PFSK-1 (cell line): ENCODE measurements around the gene GDF9.

Experiments
- FOXP2 ChIP-seq: optimal IDR thresholded peaks from 2 replicates; pipeline ENCODE3; 2011; ENCODE audit warnings: borderline replicate concordance, control low read depth, inconsistent platforms; ENCODE audit not compliant: insufficient read depth; ENCODE audit errors: extremely low read length, extremely low read depth
- POLR2AphosphoS5 ChIP-seq: IDR thresholded peaks from 2 replicates; pipeline ENCODE4 v1.6.1; 2012; ENCODE audit warnings: low read depth, mild to moderate bottlenecking, control low read depth, low read length, moderate library complexity
- SIN3A ChIP-seq: IDR thresholded peaks from 2 replicates; pipeline ENCODE4 v1.6.1; 2012; ENCODE audit warnings: mild to moderate bottlenecking, low read length, moderate library complexity, borderline replicate concordance; ENCODE audit not compliant: insufficient read depth
- TAF1 ChIP-seq: IDR thresholded peaks from 2 replicates; pipeline ENCODE4 v1.6.1; 2012; ENCODE audit warnings: low read length, control low read depth, borderline replicate concordance; ENCODE audit not compliant: insufficient read depth
- TF ChIP-seq, protein P1 (sequence below), 2 experiments: IDR thresholded peaks; 2 replicates each; pipeline versions ENCODE4 v1.6.1 to v1.8.0; 2011 to 2012; ENCODE audit warnings: low read depth in 2 of 2, low read length in 2 of 2, control low read depth in 1 of 2, inconsistent platforms in 1 of 2, mild to moderate bottlenecking in 1 of 2, moderate library complexity in 1 of 2; ENCODE audit not compliant: insufficient read depth in 1 of 2

Gene GDF9

DNA sequence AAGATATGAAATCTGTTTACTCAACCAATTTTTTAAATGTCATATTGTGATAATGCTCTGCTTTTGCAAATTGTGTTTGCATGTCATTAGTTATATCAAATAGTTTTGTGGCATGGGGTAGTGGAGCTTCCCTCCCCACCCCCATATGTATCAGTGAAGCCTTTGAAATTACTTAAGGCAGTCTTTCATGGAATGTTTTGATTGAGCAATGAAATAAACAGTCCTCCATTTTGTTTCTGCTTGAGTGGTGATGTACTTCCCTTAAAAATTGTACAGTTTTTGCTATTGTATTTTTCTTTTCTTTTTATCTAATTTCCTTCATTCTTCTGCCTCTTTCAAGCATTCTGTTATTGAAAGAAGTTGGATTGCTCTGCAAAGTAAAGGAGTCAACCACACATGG lies 49.7 kb downstream of the GDF9 start:
- TF ChIP-seq SIN3A (no peak), POLR2AphosphoS5 (no peak), TAF1 (no peak), FOXP2 (no peak)
- TF ChIP-seq, protein P1, sequence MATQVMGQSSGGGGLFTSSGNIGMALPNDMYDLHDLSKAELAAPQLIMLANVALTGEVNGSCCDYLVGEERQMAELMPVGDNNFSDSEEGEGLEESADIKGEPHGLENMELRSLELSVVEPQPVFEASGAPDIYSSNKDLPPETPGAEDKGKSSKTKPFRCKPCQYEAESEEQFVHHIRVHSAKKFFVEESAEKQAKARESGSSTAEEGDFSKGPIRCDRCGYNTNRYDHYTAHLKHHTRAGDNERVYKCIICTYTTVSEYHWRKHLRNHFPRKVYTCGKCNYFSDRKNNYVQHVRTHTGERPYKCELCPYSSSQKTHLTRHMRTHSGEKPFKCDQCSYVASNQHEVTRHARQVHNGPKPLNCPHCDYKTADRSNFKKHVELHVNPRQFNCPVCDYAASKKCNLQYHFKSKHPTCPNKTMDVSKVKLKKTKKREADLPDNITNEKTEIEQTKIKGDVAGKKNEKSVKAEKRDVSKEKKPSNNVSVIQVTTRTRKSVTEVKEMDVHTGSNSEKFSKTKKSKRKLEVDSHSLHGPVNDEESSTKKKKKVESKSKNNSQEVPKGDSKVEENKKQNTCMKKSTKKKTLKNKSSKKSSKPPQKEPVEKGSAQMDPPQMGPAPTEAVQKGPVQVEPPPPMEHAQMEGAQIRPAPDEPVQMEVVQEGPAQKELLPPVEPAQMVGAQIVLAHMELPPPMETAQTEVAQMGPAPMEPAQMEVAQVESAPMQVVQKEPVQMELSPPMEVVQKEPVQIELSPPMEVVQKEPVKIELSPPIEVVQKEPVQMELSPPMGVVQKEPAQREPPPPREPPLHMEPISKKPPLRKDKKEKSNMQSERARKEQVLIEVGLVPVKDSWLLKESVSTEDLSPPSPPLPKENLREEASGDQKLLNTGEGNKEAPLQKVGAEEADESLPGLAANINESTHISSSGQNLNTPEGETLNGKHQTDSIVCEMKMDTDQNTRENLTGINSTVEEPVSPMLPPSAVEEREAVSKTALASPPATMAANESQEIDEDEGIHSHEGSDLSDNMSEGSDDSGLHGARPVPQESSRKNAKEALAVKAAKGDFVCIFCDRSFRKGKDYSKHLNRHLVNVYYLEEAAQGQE (IDR thresholded peaks at IDR 0.05; ENCODE audit: insufficient read depth in 1 of 2, low read depth in 2 of 2, low read length in 2 of 2): no peak

DNA sequence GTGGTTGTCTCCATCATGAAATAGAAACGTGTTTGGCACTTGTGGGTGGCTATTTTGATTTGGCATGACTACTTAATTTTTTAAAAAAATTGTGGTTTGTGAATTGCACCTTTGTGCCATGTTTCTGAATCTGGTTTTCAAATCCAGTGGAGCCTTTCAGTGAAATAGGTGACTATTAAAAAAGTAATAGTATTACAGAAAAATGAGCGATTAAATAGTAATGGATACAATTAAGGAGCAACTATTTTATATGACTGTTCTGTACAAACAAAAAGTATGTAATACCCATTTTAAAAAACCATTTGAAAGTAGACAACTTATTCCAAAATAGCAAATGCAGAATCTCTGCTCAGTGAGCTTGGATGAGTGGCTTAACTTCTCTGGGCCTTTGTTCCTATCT lies 50.2 kb downstream of the GDF9 start:
- TF ChIP-seq POLR2AphosphoS5 (no peak), FOXP2 (no peak), SIN3A (no peak), TAF1 (no peak)
- TF ChIP-seq, protein P1 (IDR thresholded peaks at IDR 0.05; ENCODE audit: insufficient read depth in 1 of 2, low read depth in 2 of 2, low read length in 2 of 2): no peak

DNA sequence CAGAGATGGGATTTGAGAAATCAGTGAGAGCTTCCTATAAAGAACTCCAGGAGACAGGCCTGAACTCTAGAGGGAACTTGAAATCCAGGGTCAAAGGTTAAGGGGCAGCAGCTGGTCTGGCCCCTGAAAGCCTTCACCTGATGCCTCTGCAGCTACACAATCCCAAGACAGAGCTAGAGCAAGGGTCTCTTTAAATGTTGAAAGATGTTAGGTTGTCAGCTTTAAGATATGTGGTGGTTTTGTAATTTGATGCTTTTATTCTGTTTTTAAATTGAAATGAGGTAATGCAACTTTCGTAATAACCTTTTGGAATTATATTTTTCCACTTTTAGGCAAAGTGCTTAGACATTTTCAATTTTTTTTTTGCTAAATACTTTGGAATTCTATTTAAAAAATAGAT lies 50.8 kb downstream of the GDF9 start:
- no peak for TF ChIP-seq TAF1
- no peak for TF ChIP-seq POLR2AphosphoS5
- TF ChIP-seq SIN3A: no peak
- TF ChIP-seq, protein P1 (IDR thresholded peaks at IDR 0.05; ENCODE audit: insufficient read depth in 1 of 2, low read depth in 2 of 2, low read length in 2 of 2): no peak

DNA sequence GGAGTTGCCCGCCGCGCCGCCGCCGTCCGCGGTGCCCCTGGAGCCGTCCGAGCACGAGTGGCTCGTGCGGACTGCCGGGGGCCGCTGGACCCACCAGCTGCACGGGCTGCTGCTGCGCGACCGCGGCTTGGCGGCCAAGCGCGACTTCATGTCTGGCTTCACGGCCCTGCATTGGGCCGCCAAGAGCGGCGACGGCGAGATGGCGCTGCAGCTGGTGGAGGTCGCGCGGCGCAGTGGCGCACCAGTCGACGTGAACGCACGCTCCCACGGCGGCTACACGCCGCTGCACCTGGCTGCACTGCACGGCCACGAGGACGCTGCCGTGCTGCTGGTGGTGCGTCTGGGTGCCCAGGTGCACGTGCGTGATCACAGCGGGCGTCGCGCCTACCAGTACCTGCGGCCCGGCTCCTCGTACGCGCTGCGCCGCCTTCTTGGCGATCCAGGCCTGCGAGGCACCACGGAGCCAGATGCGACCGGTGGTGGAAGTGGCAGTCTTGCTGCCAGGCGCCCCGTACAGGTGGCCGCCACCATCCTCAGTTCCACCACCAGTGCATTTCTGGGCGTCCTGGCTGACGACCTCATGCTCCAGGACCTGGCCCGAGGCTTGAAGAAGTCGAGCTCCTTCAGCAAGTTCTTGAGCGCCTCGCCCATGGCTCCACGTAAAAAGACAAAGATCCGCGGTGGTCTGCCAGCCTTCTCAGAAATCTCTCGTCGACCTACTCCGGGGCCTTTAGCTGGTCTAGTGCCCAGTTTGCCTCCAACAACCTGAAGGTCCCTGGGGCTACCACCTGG lies 51.6 kb downstream of the GDF9 start:
- TF ChIP-seq FOXP2: no peak
- TF ChIP-seq, protein P1 (IDR thresholded peaks at IDR 0.05; ENCODE audit: insufficient read depth in 1 of 2, low read depth in 2 of 2, low read length in 2 of 2): no peak
- no peak for TF ChIP-seq POLR2AphosphoS5
- no peak for TF ChIP-seq SIN3A
- no peak for TF ChIP-seq TAF1
